HG03095 (cell line): ENCODE results near the gene DDRGK1.
"Not testable (repeated sequence)": the region's sequence is repeated elsewhere in the genome, so short reads cannot be mapped to it uniquely, and the experiment has no call there.

ENCODE experiments used
- ATAC-seq: cut with Tn5 transposase; IDR thresholded peaks from one replicate; pipeline ENCODE4 v1.9.1; 2021; ENCODE audit warnings: moderate library complexity; ENCODE audit not compliant: unreplicated experiment

Gene DDRGK1

GRCh38 chr20:3167738-3168078 lies 36.8 kb downstream of the DDRGK1 start:
- no peak for ATAC-seq

GRCh38 chr20:3166913-3167342 lies 37.6 kb downstream of the DDRGK1 start:
- ATAC-seq, result no peak

GRCh38 chr20:3166338-3166912 lies 38.1 kb downstream of the DDRGK1 start:
- no peak for ATAC-seq

- no peak for ATAC-seq
Observed at GRCh38 chr20:3165473-3166337, 38.8 kb downstream of the DDRGK1 start.

- ATAC-seq, result no peak
Observed at GRCh38 chr20:3164763-3165410, 39.6 kb downstream of the DDRGK1 start.

GRCh38 chr20:3164043-3164762 lies 40.3 kb downstream of the DDRGK1 start:
- ATAC-seq, result no peak

GRCh38 chr20:3163099-3164042 lies 41.1 kb downstream of the DDRGK1 start:
- ATAC-seq, result no peak

- no peak for ATAC-seq
Observed at GRCh38 chr20:3162080-3162611, 42.3 kb downstream of the DDRGK1 start.

GRCh38 chr20:3161316-3162079 lies 43.0 kb downstream of the DDRGK1 start:
- no peak for ATAC-seq

- no peak for ATAC-seq
Observed at GRCh38 chr20:3160418-3160817, 44.1 kb downstream of the DDRGK1 start.

GRCh38 chr20:3158968-3159431 lies 45.5 kb downstream of the DDRGK1 start:
- ATAC-seq, result no peak

- no peak for ATAC-seq
Observed at GRCh38 chr20:3157817-3158216, 46.7 kb downstream of the DDRGK1 start.

- ATAC-seq, result peak; percentile 71
Observed at GRCh38 chr20:3156811-3157619, 47.5 kb downstream of the DDRGK1 start.

GRCh38 chr20:3152057-3152644 lies 52.3 kb downstream of the DDRGK1 start:
- ATAC-seq, result not testable (repeated sequence)

GRCh38 chr20:3150908-3151307 lies 53.6 kb downstream of the DDRGK1 start:
- no peak for ATAC-seq

- no peak for ATAC-seq
Observed at GRCh38 chr20:3146732-3147341, 57.6 kb downstream of the DDRGK1 start.

- ATAC-seq, result no peak
Observed at GRCh38 chr20:3141757-3142156, 62.7 kb downstream of the DDRGK1 start.
